ENCODE results near the gene CEP57. TPM values are rescaled to one million over a fixed set of nuclear protein-coding genes. Genes with fewer than 3 reads are reported as not detected.
A peak's percentile ranks its signal among the peaks of the same experiment; 100 is the strongest.

Gene CEP57
- total RNA-seq, 4 donors from 2014 or later = 44.5 to 68.5 (median 57.0) TPM

DNA sequence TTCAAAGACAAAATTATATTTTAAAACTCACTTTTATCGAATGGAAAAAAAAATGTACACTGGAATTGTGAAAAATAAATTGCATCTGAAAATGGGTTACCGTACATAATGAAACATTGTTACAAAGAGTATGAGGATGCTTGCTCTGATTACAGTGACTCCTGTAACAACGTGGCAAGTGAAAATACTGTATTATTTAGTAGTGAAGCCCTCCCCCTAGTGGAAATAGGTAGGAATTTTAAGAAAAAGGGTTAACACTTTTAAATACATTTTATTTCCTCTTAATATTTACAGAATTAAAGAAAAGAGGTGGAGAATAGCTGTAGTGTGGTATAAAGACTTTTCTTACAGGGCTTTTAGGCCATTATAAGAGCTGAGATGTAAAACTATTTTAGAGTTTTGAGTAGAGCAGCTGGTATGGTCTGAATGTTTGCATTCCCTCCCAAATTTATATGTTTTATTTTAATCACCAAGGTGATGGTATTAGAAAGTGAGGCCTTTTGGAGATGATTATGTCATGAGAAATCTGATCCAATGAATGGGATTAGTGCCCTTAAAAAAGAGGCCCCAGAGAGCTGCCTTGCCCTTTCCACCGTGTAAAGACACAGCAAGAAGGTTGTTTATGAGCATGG lies 25.9 kb upstream of the CEP57 start:
- no peak overlapping the region for H3K27ac ChIP-seq
- H3K9me3 ChIP-seq = no peaks in the 10 kb centered on the region
- no peak for DNase-seq
- H3K4me3 ChIP-seq = no peak overlapping the region
- TF ChIP-seq CTCF (IDR thresholded peaks at IDR 0.05) = peak; percentile 53 to 83 (median 78)
- TF ChIP-seq POLR2A (IDR thresholded peaks at IDR 0.05) = no peak
- H3K27me3 ChIP-seq = no peaks in the 10 kb centered on the region
- H3K36me3 ChIP-seq = no peaks in the 10 kb centered on the region
- H3K4me1 ChIP-seq = no peaks in the 10 kb centered on the region

- TF ChIP-seq POLR2A (IDR thresholded peaks at IDR 0.05) (no peak), CTCF (IDR thresholded peaks at IDR 0.05) (no peak)
- Histone ChIP-seq H3K27ac (no peak overlapping the region), H3K36me3 (peaks cover 0 to 8% (median 0%) of the 10 kb centered on the region in 3 donors), H3K9me3 (no peaks in the 10 kb centered on the region), H3K4me3 (no peak overlapping the region), H3K27me3 (no peaks in the 10 kb centered on the region), H3K4me1 (no peaks in the 10 kb centered on the region)
- DNase-seq = no peak
These were observed 23.6 kb upstream of the CEP57 start for GRCh38 chr11:95766701-95767100.

- H3K27ac ChIP-seq = no peak overlapping the region
- H3K4me3 ChIP-seq = no peak overlapping the region
- TF ChIP-seq CTCF (IDR thresholded peaks at IDR 0.05) (no peak), POLR2A (IDR thresholded peaks at IDR 0.05) (no peak)
- H3K27me3 ChIP-seq = no peaks in the 10 kb centered on the region
- no peak for DNase-seq
- no peaks in the 10 kb centered on the region for H3K9me3 ChIP-seq
- no peaks in the 10 kb centered on the region for H3K4me1 ChIP-seq
- peaks cover 0 to 16% (median 0%) of the 10 kb centered on the region in 3 donors for H3K36me3 ChIP-seq
These were observed 22.8 kb upstream of the CEP57 start for GRCh38 chr11:95767498-95767897.

DNA sequence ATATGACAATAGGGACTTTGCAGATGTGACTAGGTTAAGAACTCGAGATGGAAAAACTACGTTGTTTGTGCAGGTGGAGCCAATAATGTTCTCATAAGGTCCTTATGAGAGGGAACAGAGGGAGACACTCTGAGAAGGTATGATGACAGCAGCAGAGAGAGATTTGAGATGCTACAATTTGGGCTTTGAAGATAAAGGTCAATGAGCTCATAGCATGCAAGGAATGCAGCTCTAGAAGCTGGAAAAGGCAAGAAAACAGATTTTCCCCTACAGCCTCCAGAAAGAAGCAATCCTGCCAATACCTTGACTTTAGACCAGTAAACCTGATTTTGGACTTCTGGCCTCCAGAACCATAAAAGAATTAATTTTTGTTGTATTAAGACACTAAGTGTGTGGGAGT lies 21.8 kb upstream of the CEP57 start:
- DNase-seq = no peak
- no peak overlapping the region for H3K27ac ChIP-seq
- TF ChIP-seq CTCF (IDR thresholded peaks at IDR 0.05) (no peak), POLR2A (IDR thresholded peaks at IDR 0.05) (no peak)
- H3K36me3 ChIP-seq = peaks cover 0 to 23% (median 0%) of the 10 kb centered on the region in 3 donors
- H3K4me3 ChIP-seq = no peak overlapping the region
- no peaks in the 10 kb centered on the region for H3K4me1 ChIP-seq
- no peaks in the 10 kb centered on the region for H3K9me3 ChIP-seq
- no peaks in the 10 kb centered on the region for H3K27me3 ChIP-seq

GRCh38 chr11:95776859-95777258 lies 13.4 kb upstream of the CEP57 start:
- Histone ChIP-seq H3K4me3 (no peak overlapping the region), H3K36me3 (peaks cover 0 to 79% (median 0%) of the 10 kb centered on the region in 3 donors), H3K4me1 (no peaks in the 10 kb centered on the region), H3K9me3 (no peaks in the 10 kb centered on the region), H3K27me3 (no peaks in the 10 kb centered on the region), H3K27ac (no peak overlapping the region)
- TF ChIP-seq POLR2A (IDR thresholded peaks at IDR 0.05) (no peak), CTCF (IDR thresholded peaks at IDR 0.05) (no peak)
- DNase-seq = no peak
